Skeletal muscle tissue (tissue), 4 donors: ENCODE measurements around the gene PGBD1. TPM values are rescaled to one million over a fixed set of nuclear protein-coding genes. Genes with fewer than 3 reads are reported as not detected.

Experiments
- H3K27ac ChIP-seq: one replicate; pipeline ENCODE4 v1.7.0; 2013; ENCODE audit warnings: mild to moderate bottlenecking, low read depth, low read length, inconsistent platforms
- H3K27me3 ChIP-seq, 3 donors: one replicate each; pipeline ENCODE4 v1.7.0; 2013; ENCODE audit warnings: low read length in 3 of 3; ENCODE audit not compliant: control insufficient read depth in 3 of 3, insufficient read depth in 3 of 3
- H3K36me3 ChIP-seq, 3 donors: one replicate each; pipeline ENCODE4 v1.7.0; 2013; ENCODE audit warnings: low read length in 3 of 3; ENCODE audit not compliant: control insufficient read depth in 3 of 3, insufficient read depth in 3 of 3
- H3K4me1 ChIP-seq, 3 donors: one replicate each; pipeline ENCODE4 v1.7.0; 2013; ENCODE audit warnings: low read length in 3 of 3, mild to moderate bottlenecking in 3 of 3; ENCODE audit not compliant: control insufficient read depth in 3 of 3, insufficient read depth in 3 of 3
- H3K4me3 ChIP-seq, 3 donors: one replicate each; pipeline ENCODE4 v1.7.0; 2013; ENCODE audit warnings: low read length in 3 of 3
- H3K9ac ChIP-seq, 3 donors: one replicate each; pipeline ENCODE4 v1.7.0; 2013; ENCODE audit warnings: low read length in 3 of 3, mild to moderate bottlenecking in 3 of 3, moderate library complexity in 2 of 3, low read depth in 1 of 3
- H3K9me3 ChIP-seq, 3 donors: one replicate each; pipeline ENCODE4 v1.7.0; 2013; ENCODE audit warnings: low read length in 3 of 3; ENCODE audit not compliant: control insufficient read depth in 3 of 3
- total RNA-seq: library from RNA; depleted of rRNA; stranded (reverse); fragments of >200 nt; gene quantifications from one replicate; pipeline ENCODE4 v1.2.3, GENCODE V29; 2014
- donor health status: Osteomylitis.

PGBD1 gene
- total RNA-seq, 1 donor from 2014 or later, result 4.2 TPM

GRCh38 chr6:28266962-28267694 lies 14.2 kb upstream of the PGBD1 start, which contains the start of gene ZSCAN26:
ZSCAN26 (plus strand) TSS chr6:28267143; CDS start chr6:28271920, 4,777 bp downstream.
- H3K9ac ChIP-seq, result peak within 1 kb of the TSS; percentile 74 to 91 (median 90)
- H3K9me3 ChIP-seq, result no peaks in the 10 kb centered on the region
- peaks cover 0 to 6% (median 5%) of the 10 kb centered on the region in 3 donors for H3K36me3 ChIP-seq
- no peaks in the 10 kb centered on the region for H3K27me3 ChIP-seq
- peaks cover 0 to 24% (median 13%) of the 10 kb centered on the region in 3 donors for H3K4me1 ChIP-seq
- H3K27ac ChIP-seq, result peak within 1 kb of the TSS; percentile 73
- H3K4me3 ChIP-seq, result peak within 1 kb of the TSS; percentile 69 to 93 (median 88)

- peak overlapping the region; percentile 73 for H3K27ac ChIP-seq
- H3K4me1 ChIP-seq, result peaks cover 0 to 24% (median 13%) of the 10 kb centered on the region in 3 donors
- no peaks in the 10 kb centered on the region for H3K27me3 ChIP-seq
- H3K4me3 ChIP-seq, result peak overlapping the region; percentile 69 to 93 (median 88)
- no peaks in the 10 kb centered on the region for H3K9me3 ChIP-seq
- H3K9ac ChIP-seq, result peak overlapping the region; percentile 74 to 91 (median 90)
- H3K36me3 ChIP-seq, result peaks cover 2 to 11% (median 11%) of the 10 kb centered on the region in 3 donors
Measured at GRCh38 chr6:28267695-28268059, 13.7 kb upstream of the PGBD1 start.

DNA sequence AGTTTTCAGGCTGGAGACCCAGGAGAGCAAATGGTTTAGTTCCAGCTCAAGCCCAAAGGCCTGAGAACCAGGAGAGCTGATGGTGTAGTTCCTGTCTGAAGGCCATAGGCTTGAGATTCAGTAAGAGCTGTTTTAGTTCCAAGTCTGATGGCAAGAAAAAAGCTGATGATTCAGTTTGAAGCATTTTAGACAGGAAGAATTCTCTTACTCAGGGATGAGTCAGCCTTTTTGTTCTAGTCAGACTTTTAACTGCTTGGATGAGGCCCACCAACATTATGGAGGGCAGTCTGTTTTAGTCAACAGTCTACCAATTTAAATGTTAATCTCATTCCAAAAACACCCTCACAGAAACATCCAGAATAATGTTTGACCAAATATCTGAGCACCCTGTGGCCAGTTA lies 11.9 kb upstream of the PGBD1 start:
- no peak overlapping the region for H3K9ac ChIP-seq
- peaks cover 6 to 27% (median 26%) of the 10 kb centered on the region in 3 donors for H3K36me3 ChIP-seq
- H3K4me1 ChIP-seq, result peaks cover 0 to 24% (median 13%) of the 10 kb centered on the region in 3 donors
- H3K9me3 ChIP-seq, result no peaks in the 10 kb centered on the region
- no peaks in the 10 kb centered on the region for H3K27me3 ChIP-seq
- H3K4me3 ChIP-seq, result no peak overlapping the region
- H3K27ac ChIP-seq, result no peak overlapping the region

- H3K9ac ChIP-seq, result no peak overlapping the region
- no peaks in the 10 kb centered on the region for H3K9me3 ChIP-seq
- no peaks in the 10 kb centered on the region for H3K27me3 ChIP-seq
- peaks cover 22 to 56% (median 52%) of the 10 kb centered on the region in 3 donors for H3K36me3 ChIP-seq
- H3K4me1 ChIP-seq, result no peaks in the 10 kb centered on the region
- no peak overlapping the region for H3K27ac ChIP-seq
- no peak overlapping the region for H3K4me3 ChIP-seq
Measured at GRCh38 chr6:28274888-28275287, 6.5 kb upstream of the PGBD1 start.

- Histone ChIP-seq H3K27ac (no peak overlapping the region), H3K4me3 (no peak overlapping the region), H3K9ac (no peak overlapping the region), H3K27me3 (no peaks in the 10 kb centered on the region), H3K9me3 (peaks cover 0 to under 1% (median under 1%) of the 10 kb centered on the region in 3 donors), H3K36me3 (peaks cover 20 to 44% (median 41%) of the 10 kb centered on the region in 3 donors), H3K4me1 (peaks cover 0 to 8% (median 3%) of the 10 kb centered on the region in 3 donors)
Measured at GRCh38 chr6:28277746-28278145, 3.6 kb upstream of the PGBD1 start.

DNA sequence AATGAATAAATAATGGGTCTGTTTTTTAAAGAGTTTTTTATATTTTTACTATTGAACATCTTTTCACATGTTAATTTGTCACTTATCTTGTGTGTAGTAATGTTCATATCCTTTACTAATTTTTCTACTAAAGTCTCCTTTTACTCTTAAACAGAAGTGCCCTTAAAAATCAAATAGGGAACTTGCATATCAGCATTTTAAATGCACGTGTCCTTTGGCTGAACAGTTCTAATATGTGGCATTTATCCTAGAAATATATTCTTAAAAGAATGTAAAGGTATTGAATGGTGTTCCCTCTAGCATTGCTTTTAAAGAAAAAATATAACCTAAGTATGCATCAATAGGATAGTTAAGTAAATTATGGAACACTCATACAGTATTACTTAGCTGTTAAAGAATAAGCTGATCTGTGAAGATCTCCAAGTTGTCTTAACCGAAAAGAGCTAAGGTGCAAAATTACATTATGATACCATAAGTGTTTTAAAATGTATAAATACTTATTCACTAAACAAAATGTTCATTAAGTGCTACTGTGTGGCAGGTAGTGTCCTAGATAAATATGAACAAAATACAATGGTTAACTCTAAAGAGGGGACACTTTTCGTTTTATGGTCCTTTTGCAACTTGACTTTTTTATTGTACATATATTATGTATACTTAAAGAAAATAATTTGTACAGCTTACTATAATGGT lies 631 bp upstream of the PGBD1 start:
- Histone ChIP-seq H3K36me3 (peaks cover 14 to 38% (median 29%) of the 10 kb centered on the region in 3 donors), H3K27ac (no peak overlapping the region)

GRCh38 chr6:28282926-28283325 lies 1.6 kb downstream of the PGBD1 start:
- Histone ChIP-seq H3K36me3 (peaks cover 10 to 38% (median 25%) of the 10 kb centered on the region in 3 donors), H3K9me3 (peaks cover 3 to 6% (median 4%) of the 10 kb centered on the region in 3 donors), H3K9ac (no peak overlapping the region), H3K4me3 (no peak overlapping the region), H3K27me3 (no peaks in the 10 kb centered on the region), H3K27ac (no peak overlapping the region), H3K4me1 (peaks cover 0 to 8% (median 3%) of the 10 kb centered on the region in 3 donors)

More for the DNA sequence above, 631 bp upstream of the PGBD1 start:
- peak overlapping the region; percentile 75 to 82 (median 80) for H3K4me3 ChIP-seq
- no peaks in the 10 kb centered on the region for H3K27me3 ChIP-seq
- H3K9ac ChIP-seq, result peak overlapping the region; percentile 77 to 80 (median 77)
- H3K9me3 ChIP-seq, result peaks cover 3 to 6% (median 4%) of the 10 kb centered on the region in 3 donors
- peaks cover 0 to 8% (median 3%) of the 10 kb centered on the region in 3 donors for H3K4me1 ChIP-seq

DNA sequence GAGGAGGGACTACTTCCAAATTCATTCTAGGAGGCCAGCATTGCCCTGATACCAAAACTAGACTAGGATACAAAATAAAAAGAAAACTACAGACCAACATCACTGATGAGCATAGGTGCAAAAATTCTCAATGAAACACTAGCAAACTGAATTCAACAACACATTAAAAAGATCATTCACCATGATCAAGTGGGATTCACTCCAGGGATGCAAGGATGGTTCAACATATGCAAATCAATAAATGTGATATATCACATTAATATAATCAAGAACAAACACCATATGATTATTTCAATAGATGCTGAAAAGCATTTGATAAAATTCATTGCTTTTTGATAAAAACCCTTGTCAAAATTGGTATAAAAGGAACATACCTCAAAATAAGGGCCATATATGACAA lies 10.2 kb downstream of the PGBD1 start:
- Histone ChIP-seq H3K9ac (no peak overlapping the region), H3K27ac (no peak overlapping the region), H3K27me3 (no peaks in the 10 kb centered on the region), H3K36me3 (peaks cover 10 to 23% (median 10%) of the 10 kb centered on the region in 3 donors), H3K4me3 (no peak overlapping the region), H3K4me1 (no peaks in the 10 kb centered on the region), H3K9me3 (no peaks in the 10 kb centered on the region)

GRCh38 chr6:28295326-28295725 lies 14.0 kb downstream of the PGBD1 start:
- Histone ChIP-seq H3K4me1 (no peaks in the 10 kb centered on the region), H3K9ac (no peak overlapping the region), H3K27me3 (no peaks in the 10 kb centered on the region), H3K36me3 (peaks cover 5 to 17% (median 11%) of the 10 kb centered on the region in 3 donors), H3K9me3 (no peaks in the 10 kb centered on the region), H3K27ac (no peak overlapping the region), H3K4me3 (no peak overlapping the region)
